A549 (cell line): ENCODE measurements around the gene TEX2. TPM values are rescaled to one million over a fixed set of nuclear protein-coding genes. Genes with fewer than 3 reads are reported as not detected.

ENCODE experiments used
- ATAC-seq, 2 experiments: fragments of 200-7000 bp in 1 of 2; fragments of >200 bp in 1 of 2; cut with Nextera tagmentation in 1 of 2; cut with Tn5 transposase in 1 of 2; 3 replicates each; pipeline versions ENCODE4 v1.8.0 to v1.9.1; 2018 to 2020; ENCODE audit warnings: mild to moderate bottlenecking in 1 of 2, moderate library complexity in 1 of 2
- CTCF ChIA-PET: fragments of 300-600 bp; sonication (Branson Sonifier 250); formaldehyde crosslinking; extraction: SDS; loops from one replicate; lab custom pipeline; 2021; ENCODE audit warnings: antibody characterized with exemption, inconsistent platforms; lab: Yijun Ruan, JAX
- POLR2A ChIA-PET: fragments of 350-600 bp; formaldehyde crosslinking; extraction: SDS; loops from one replicate; lab custom pipeline; 2021; ENCODE audit warnings: antibody characterized with exemption, inconsistent platforms; lab: Yijun Ruan, JAX
- DNase-seq, 2 experiments: peaks; one replicate each; pipeline versions ENCODE4 v3.0.0 to v3.0.0-alpha.2; 2011 to 2016; ENCODE audit warnings: low read depth in 1 of 2, low spot score in 1 of 2
- FAIRE-seq: peaks from 2 replicates; lab custom pipeline; 2011; peaks lifted over from hg19 to GRCh38; lab: Jason Lieb, UNC
- H3K27ac ChIP-seq, 2 experiments: fragments of >200 bp; sonication (Bioruptor Twin); formaldehyde crosslinking; 3 replicates each; pipeline ENCODE4 v1.5.1; 2016 to 2017
- H3K4me1 ChIP-seq: fragments of >200 bp; sonication (Bioruptor Twin); formaldehyde crosslinking; 3 replicates; pipeline ENCODE4 v1.6.1; 2016
- H3K4me2 ChIP-seq: fragments of >200 bp; sonication (Bioruptor Twin); formaldehyde crosslinking; 3 replicates; pipeline ENCODE4 v1.6.1; 2016
- H3K4me3 ChIP-seq: fragments of >200 bp; sonication (Bioruptor Twin); formaldehyde crosslinking; 3 replicates; pipeline ENCODE4 v1.5.1; 2016
- H3K9me3 ChIP-seq: fragments of >200 bp; sonication (Bioruptor Twin); formaldehyde crosslinking; 3 replicates; pipeline ENCODE4 v1.6.1; 2016
- BHLHE40 ChIP-seq: IDR thresholded peaks from 2 replicates; pipeline ENCODE4 v1.6.1; 2012; ENCODE audit warnings: low read depth, low read length, inconsistent platforms
- CBX2 ChIP-seq: fragments of 200-600 bp; sonication (generic); IDR thresholded peaks from 2 replicates; pipeline ENCODE4 v1.6.1; 2016; ENCODE audit warnings: low read depth, mild to moderate bottlenecking, borderline replicate concordance
- CHD2 ChIP-seq: fragments of 150-350 bp; IDR thresholded peaks from 2 replicates; pipeline ENCODE4 v1.6.1; 2014; ENCODE audit warnings: low read length; ENCODE audit not compliant: partially characterized antibody
- CHD4 ChIP-seq: fragments of 200-600 bp; sonication (generic); IDR thresholded peaks from 2 replicates; pipeline ENCODE4 v1.6.1; 2016; ENCODE audit warnings: antibody characterized with exemption, mild to moderate bottlenecking, borderline replicate concordance
- CTCF ChIP-seq: fragments of >200 bp; sonication (Bioruptor Twin); formaldehyde crosslinking; IDR thresholded peaks from 3 replicates; pipeline ENCODE4 v1.5.1; 2016
- EHF ChIP-seq: fragments of 250-450 bp; sonication (Bioruptor Pico); IDR thresholded peaks from 2 replicates; pipeline ENCODE4 v1.5.0; 2020; ENCODE audit warnings: mild to moderate bottlenecking
- HEYL ChIP-seq: fragments of 250-450 bp; sonication (Bioruptor Pico); IDR thresholded peaks from 2 replicates; pipeline ENCODE4 v1.8.0; 2021; ENCODE audit warnings: mild to moderate bottlenecking, moderate library complexity
- HMGXB4 ChIP-seq: fragments of 250-450 bp; sonication (Bioruptor Pico); IDR thresholded peaks from 2 replicates; pipeline ENCODE4 v1.5.0; 2021; ENCODE audit warnings: mild to moderate bottlenecking, moderate library complexity, borderline replicate concordance
- HOXB5 ChIP-seq: fragments of 250-450 bp; sonication (Bioruptor Pico); IDR thresholded peaks from 2 replicates; pipeline ENCODE4 v1.5.0; 2020; ENCODE audit warnings: mild to moderate bottlenecking, moderate library complexity
- JUNB ChIP-seq: fragments of >200 bp; sonication (Bioruptor Twin); formaldehyde crosslinking; IDR thresholded peaks from 2 replicates; pipeline ENCODE4 v1.6.1; 2016
- KDM1A ChIP-seq: fragments of 200-600 bp; sonication (generic); IDR thresholded peaks from 2 replicates; pipeline ENCODE4 v1.6.1; 2016; ENCODE audit warnings: low read depth, mild to moderate bottlenecking
- MAX ChIP-seq: IDR thresholded peaks from 2 replicates; pipeline ENCODE4 v1.6.1; 2012
- MAZ ChIP-seq: fragments of 150-350 bp; IDR thresholded peaks from 2 replicates; pipeline ENCODE4 v1.6.1; 2014; ENCODE audit warnings: antibody characterized with exemption, low read depth, low read length, borderline replicate concordance
- NFE2L2 ChIP-seq: fragments of 150-350 bp; conservative IDR thresholded peaks from 2 replicates; pipeline ENCODE4 v1.6.1; 2014; ENCODE audit warnings: low read length
- NR3C1 ChIP-seq: fragments of >200 bp; sonication (Bioruptor Twin); formaldehyde crosslinking; IDR thresholded peaks from 3 replicates; pipeline ENCODE4 v1.6.1; 2017
- RAD21 ChIP-seq, 2 experiments: fragments of >200 bp in 1 of 2; sonication (Bioruptor Twin) in 1 of 2; formaldehyde crosslinking in 1 of 2; IDR thresholded peaks in 1 of 2; conservative IDR thresholded peaks in 1 of 2; 2 replicates in 1 of 2; 3 replicates in 1 of 2; pipeline ENCODE4 v1.6.1; 2012 to 2018; ENCODE audit warnings: inconsistent platforms in 1 of 2
- SMC3 ChIP-seq: fragments of >200 bp; sonication (Bioruptor Twin); formaldehyde crosslinking; IDR thresholded peaks from 3 replicates; pipeline ENCODE4 v1.6.1; 2018; ENCODE audit warnings: inconsistent platforms
- SREBF2 ChIP-seq: fragments of 450-650 bp; IDR thresholded peaks from 2 replicates; pipeline ENCODE4 v1.6.1; 2014; ENCODE audit warnings: mild to moderate bottlenecking, moderate library complexity
- USF2 ChIP-seq: fragments of 450-650 bp; IDR thresholded peaks from 2 replicates; pipeline ENCODE4 v1.6.1; 2014; ENCODE audit warnings: antibody characterized with exemption
- ZC3H11A ChIP-seq: fragments of 450-650 bp; IDR thresholded peaks from 2 replicates; pipeline ENCODE4 v1.6.1; 2014; ENCODE audit warnings: antibody characterized with exemption, mild to moderate bottlenecking
- ZSCAN20 ChIP-seq: fragments of 250-450 bp; sonication (Bioruptor Pico); IDR thresholded peaks from 2 replicates; pipeline ENCODE4 v1.8.0; 2022; ENCODE audit warnings: mild to moderate bottlenecking, moderate library complexity
- whole genome bisulfite sequencing: methylation state at CpG from one replicate; pipeline ENCODE4 v1.1.6; 2017; ENCODE audit errors: missing lambda C conversion rate; 5-methylcytosine and 5-hydroxymethylcytosine counted together
- polyA plus RNA-seq, 4 experiments: library from polyadenylated mRNA; depleted of rRNA in 3 of 4; stranded (reverse); fragments of >200 nt; fragmentation: RNase III in 1 of 4; extraction: RNeasy Plus Mini Kit Qiagen cat#74134 plus additional on column Dnase treatment in 1 of 4; gene quantifications; 2 replicates in 3 of 4; 3 replicates in 1 of 4; pipeline ENCODE4 v1.2.3, GENCODE V29; 2011 to 2017

The TEX2 gene
- polyA plus RNA-seq, 2 of the 4 experiments (the other 2 are of a cell fraction): 9.3 to 16.2 TPM

- FAIRE-seq (no peak), DNase-seq (no peak), ATAC-seq (no peak)
- Histone ChIP-seq H3K4me2 (no peak overlapping the region), H3K4me1 (peaks cover 25% of the 10 kb centered on the region), H3K9me3 (no peaks in the 10 kb centered on the region), H3K27ac (peak overlapping the region; percentile 0 to 20; a peak in 5 of 6 replicates), H3K4me3 (no peak overlapping the region)
- TF ChIP-seq EHF: no peak
- no peak for TF ChIP-seq CHD4
- TF ChIP-seq ZC3H11A: no peak
- no peak for TF ChIP-seq HMGXB4 (CRISPR knock-in tag)
- TF ChIP-seq MAZ: no peak
- TF ChIP-seq HOXB5 (CRISPR knock-in tag): no peak
- no peak for TF ChIP-seq BHLHE40
- no peak for TF ChIP-seq SREBF2
- TF ChIP-seq KDM1A: no peak
- no peak for TF ChIP-seq ZSCAN20 (CRISPR knock-in tag)
- TF ChIP-seq NFE2L2: no peak
- TF ChIP-seq JUNB: no peak
- no peak for TF ChIP-seq RAD21 (conservative IDR thresholded peaks at IDR 0.05 in 1 of 2, IDR thresholded peaks at IDR 0.05 in 1 of 2)
- no peak for TF ChIP-seq HEYL (CRISPR knock-in tag)
- no peak for TF ChIP-seq CTCF
- no peak for TF ChIP-seq CHD2
- TF ChIP-seq CBX2: no peak
- POLR2A ChIA-PET: interaction anchor here (1.0 to 1.6 kb wide), 2 partner anchors 14 to 102 kb away, joined by 3 to 4 read pairs; no protein-coding TSS in a partner anchor
- CTCF ChIA-PET: interaction anchor here (0.7 to 29.0 kb wide), 24 partner anchors 7 to 214 kb away, joined by 3 to 863 read pairs (median 20); partner anchors contain the start of genes CSHL1, GH1 and ICAM2
- 90% methylated on average over 5 of the region's 5 CpGs for WGBS
Measured at GRCh38 chr17:64131606-64132270, 131.3 kb downstream of the TEX2 start.

- peak overlapping the region; percentile 80 for H3K4me3 ChIP-seq
- H3K4me1 ChIP-seq: peaks cover 35% of the 10 kb centered on the region
- DNase-seq (no peak), FAIRE-seq (no peak), ATAC-seq (no peak; a peak in 1 of 6 replicates)
- CTCF ChIA-PET: interaction anchor here (0.6 to 29.0 kb wide), 14 partner anchors 15 to 248 kb away, joined by 3 to 863 read pairs (median 9); partner anchors contain the start of genes CSHL1, GH1 and GH2
- peak overlapping the region; percentile 78 for H3K4me2 ChIP-seq
- peak overlapping the region; percentile 61 to 85 for H3K27ac ChIP-seq
- TF ChIP-seq MAX (peak; percentile 12; the same call in 1 of the 2 replicates), SMC3 (no peak), USF2 (no peak; the same call in 1 of the 2 replicates), NR3C1 (no peak), HOXB5 (CRISPR knock-in tag) (no peak), HMGXB4 (CRISPR knock-in tag) (no peak)
- 33% methylated on average over 24 of the region's 24 CpGs for WGBS
- POLR2A ChIA-PET: interaction anchor here (0.8 to 3.5 kb wide), 10 partner anchors 9 to 105 kb away, joined by 3 to 27 read pairs (median 8); no protein-coding TSS in a partner anchor
- no peaks in the 10 kb centered on the region for H3K9me3 ChIP-seq
Measured at GRCh38 chr17:64130559-64131001, 132.5 kb downstream of the TEX2 start.
